ENCODE results near the gene GTPBP8.

DNA sequence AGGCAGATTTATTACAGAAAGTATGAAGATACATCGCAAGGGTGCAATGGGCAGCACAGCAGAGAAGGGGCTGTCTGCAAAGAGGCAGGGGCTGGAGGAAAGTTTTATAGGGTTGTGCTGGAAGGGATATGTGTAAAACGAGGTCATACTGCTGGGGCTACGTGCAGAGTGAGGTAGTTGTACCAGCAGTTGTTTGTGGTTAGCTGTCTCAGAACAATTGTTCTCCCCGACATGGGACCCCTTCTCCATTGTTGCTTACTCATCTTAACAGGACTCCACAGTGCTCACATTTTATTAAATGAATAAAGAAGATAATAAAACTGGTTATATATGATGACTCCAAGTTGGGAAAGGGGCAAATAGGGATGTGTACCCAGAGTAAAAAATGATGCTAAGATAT, 49.4 kb downstream of the GTPBP8 start:
- TF ChIP-seq, protein P1, sequence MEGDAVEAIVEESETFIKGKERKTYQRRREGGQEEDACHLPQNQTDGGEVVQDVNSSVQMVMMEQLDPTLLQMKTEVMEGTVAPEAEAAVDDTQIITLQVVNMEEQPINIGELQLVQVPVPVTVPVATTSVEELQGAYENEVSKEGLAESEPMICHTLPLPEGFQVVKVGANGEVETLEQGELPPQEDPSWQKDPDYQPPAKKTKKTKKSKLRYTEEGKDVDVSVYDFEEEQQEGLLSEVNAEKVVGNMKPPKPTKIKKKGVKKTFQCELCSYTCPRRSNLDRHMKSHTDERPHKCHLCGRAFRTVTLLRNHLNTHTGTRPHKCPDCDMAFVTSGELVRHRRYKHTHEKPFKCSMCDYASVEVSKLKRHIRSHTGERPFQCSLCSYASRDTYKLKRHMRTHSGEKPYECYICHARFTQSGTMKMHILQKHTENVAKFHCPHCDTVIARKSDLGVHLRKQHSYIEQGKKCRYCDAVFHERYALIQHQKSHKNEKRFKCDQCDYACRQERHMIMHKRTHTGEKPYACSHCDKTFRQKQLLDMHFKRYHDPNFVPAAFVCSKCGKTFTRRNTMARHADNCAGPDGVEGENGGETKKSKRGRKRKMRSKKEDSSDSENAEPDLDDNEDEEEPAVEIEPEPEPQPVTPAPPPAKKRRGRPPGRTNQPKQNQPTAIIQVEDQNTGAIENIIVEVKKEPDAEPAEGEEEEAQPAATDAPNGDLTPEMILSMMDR (conservative IDR thresholded peaks at IDR 0.05 in 1 of 2, IDR thresholded peaks at IDR 0.05 in 1 of 2; ENCODE audit: extremely low read depth in 1 of 2, insufficient read depth in 1 of 2, low read depth in 1 of 2, low read length in 2 of 2): no peak
- no peak for TF ChIP-seq EZH2 (IDR thresholded peaks at IDR 0.05; ENCODE audit: borderline replicate concordance, low read length)
